Loucy (cell line): ENCODE measurements around the gene RNF26.

Source experiments
- CTCF ChIP-seq: fragments of 200-600 bp; sonication (generic); conservative IDR thresholded peaks from 2 replicates; pipeline ENCODE4 v1.5.1; 2014; ENCODE audit warnings: mild to moderate bottlenecking, antibody characterized with exemption, low read length
- EZH2phosphoT487 ChIP-seq: fragments of 200-600 bp; IDR thresholded peaks from 2 replicates; pipeline ENCODE4 v1.6.1; 2018; ENCODE audit warnings: antibody characterized with exemption, mild to moderate bottlenecking, moderate library complexity, borderline replicate concordance

- TF ChIP-seq EZH2phosphoT487 (no peak), CTCF (no peak)
Measured at GRCh38 chr11:119307974-119308373, 26.4 kb upstream of the RNF26 start.
